ENCODE data around the gene GPR180.
A peak's percentile ranks its signal among the peaks of the same experiment; 100 is the strongest.

GPR180 gene

GRCh38 chr13:94656176-94656575 lies 54.5 kb downstream of the GPR180 start:
- DNase-seq (ENCODE audit: low spot score) = no peak

- DNase-seq (ENCODE audit: low spot score) = no peak
These were observed 55.1 kb downstream of the GPR180 start for GRCh38 chr13:94656766-94657165.

- no peak for DNase-seq (ENCODE audit: low spot score)
These were observed 55.5 kb downstream of the GPR180 start for GRCh38 chr13:94657167-94657566.

GRCh38 chr13:94658926-94659597 lies 57.4 kb downstream of the GPR180 start:
- no peak for DNase-seq (ENCODE audit: low spot score)

GRCh38 chr13:94659598-94659946 lies 57.9 kb downstream of the GPR180 start:
- DNase-seq (ENCODE audit: low spot score) = no peak

GRCh38 chr13:94660695-94661326 lies 59.2 kb downstream of the GPR180 start:
- DNase-seq (ENCODE audit: low spot score) = peak; percentile 51

- DNase-seq (ENCODE audit: low spot score) = no peak
These were observed 59.7 kb downstream of the GPR180 start for GRCh38 chr13:94661406-94661805.

GRCh38 chr13:94662274-94662945 lies 60.8 kb downstream of the GPR180 start:
- DNase-seq (ENCODE audit: low spot score) = no peak

GRCh38 chr13:94664889-94665288 lies 63.2 kb downstream of the GPR180 start:
- no peak for DNase-seq (ENCODE audit: low spot score)

- no peak for DNase-seq (ENCODE audit: low spot score)
These were observed 64.4 kb downstream of the GPR180 start for GRCh38 chr13:94666065-94666464.

- no peak for DNase-seq (ENCODE audit: low spot score)
These were observed 65.5 kb downstream of the GPR180 start for GRCh38 chr13:94667190-94667589.

- DNase-seq (ENCODE audit: low spot score) = no peak
These were observed 70.7 kb downstream of the GPR180 start for GRCh38 chr13:94672400-94672799.

- DNase-seq (ENCODE audit: low spot score) = no peak
These were observed 72.2 kb downstream of the GPR180 start for GRCh38 chr13:94673851-94674250.

- DNase-seq (ENCODE audit: low spot score) = peak; percentile 70
These were observed 73.1 kb downstream of the GPR180 start for GRCh38 chr13:94674609-94675348.

GRCh38 chr13:94677799-94678198 lies 76.1 kb downstream of the GPR180 start:
- DNase-seq (ENCODE audit: low spot score) = no peak

GRCh38 chr13:94678845-94679244 lies 77.2 kb downstream of the GPR180 start:
- DNase-seq (ENCODE audit: low spot score) = no peak

- DNase-seq (ENCODE audit: low spot score) = no peak
These were observed 78.0 kb downstream of the GPR180 start for GRCh38 chr13:94679614-94680013.

- DNase-seq (ENCODE audit: low spot score) = no peak
These were observed 80.6 kb downstream of the GPR180 start for GRCh38 chr13:94682229-94682628.

GRCh38 chr13:94683409-94683808 lies 81.8 kb downstream of the GPR180 start:
- no peak for DNase-seq (ENCODE audit: low spot score)

Data from pons (tissue), 1 donor.